Thymus (tissue), 11 donors: ENCODE data around the gene LDLRAD3. TPM values are rescaled to one million over a fixed set of nuclear protein-coding genes. Genes with fewer than 3 reads are reported as not detected.

ENCODE experiments used
- DNase-seq, 9 donors: peaks; one replicate each; pipeline ENCODE4 v3.0.0-alpha.2; 2013; ENCODE audit warnings: low spot score in 9 of 9, low read depth in 6 of 9, missing footprints in 1 of 9
- H3K27ac ChIP-seq, 2 donors: one replicate each; pipeline ENCODE4 v1.5.1; 2013; ENCODE audit warnings: control low read depth in 1 of 2, low read depth in 1 of 2, low read length in 1 of 2, mild to moderate bottlenecking in 1 of 2, moderate library complexity in 1 of 2
- H3K27me3 ChIP-seq, 2 donors: one replicate each; pipeline ENCODE4 v1.5.1; 2013; ENCODE audit warnings: low read length in 1 of 2; ENCODE audit not compliant: control insufficient read depth in 2 of 2, insufficient read depth in 1 of 2
- H3K36me3 ChIP-seq, 2 donors: one replicate each; pipeline ENCODE4 v1.5.1; 2013; ENCODE audit warnings: low read length in 1 of 2, mild to moderate bottlenecking in 1 of 2, moderate library complexity in 1 of 2; ENCODE audit not compliant: control insufficient read depth in 2 of 2, insufficient read depth in 2 of 2
- H3K4me1 ChIP-seq, 2 donors: one replicate each; pipeline ENCODE4 v1.5.1; 2013; ENCODE audit warnings: low read length in 2 of 2; ENCODE audit not compliant: control insufficient read depth in 2 of 2, insufficient read depth in 2 of 2
- H3K4me3 ChIP-seq, 2 donors: one replicate each; pipeline ENCODE4 v1.5.1; 2013; ENCODE audit warnings: low read length in 2 of 2, control low read depth in 1 of 2, mild to moderate bottlenecking in 1 of 2
- H3K9me3 ChIP-seq, 2 donors: one replicate each; pipeline ENCODE4 v1.5.1; 2013; ENCODE audit warnings: low read length in 1 of 2, mild to moderate bottlenecking in 1 of 2; ENCODE audit not compliant: control insufficient read depth in 2 of 2, insufficient read depth in 1 of 2
- WGBS: extraction: QIAGEN DNeasy Blood & Tissue Kit; methylation state at CpG from one replicate; pipeline ENCODE4 v1.1.7; 2013; 5-methylcytosine and 5-hydroxymethylcytosine counted together
- polyA plus RNA-seq: library from polyadenylated mRNA; stranded (reverse); fragments of 200-250 nt; gene quantifications from one replicate; pipeline ENCODE4 v1.2.3, GENCODE V29; 2013
- total RNA-seq: library from RNA; stranded (reverse); fragments of 120-200 nt; gene quantifications from one replicate; pipeline ENCODE4 v1.2.4, GENCODE V29; 2013
- donor health status: healthy.

The LDLRAD3 gene
- total and polyA plus RNA-seq, 2 donors = 2.1 to 6.9 TPM

- no peaks in the 10 kb centered on the region for H3K4me1 ChIP-seq
- H3K9me3 ChIP-seq = no peaks in the 10 kb centered on the region
- DNase-seq = no peak
- H3K27ac ChIP-seq = no peak overlapping the region
- WGBS = 95% methylated on average over 3 of the region's 3 CpGs
- H3K36me3 ChIP-seq = no peaks in the 10 kb centered on the region
- H3K4me3 ChIP-seq = no peak overlapping the region
- no peaks in the 10 kb centered on the region for H3K27me3 ChIP-seq
Observed at GRCh38 chr11:35933320-35933871, 10.5 kb upstream of the LDLRAD3 start.

DNA sequence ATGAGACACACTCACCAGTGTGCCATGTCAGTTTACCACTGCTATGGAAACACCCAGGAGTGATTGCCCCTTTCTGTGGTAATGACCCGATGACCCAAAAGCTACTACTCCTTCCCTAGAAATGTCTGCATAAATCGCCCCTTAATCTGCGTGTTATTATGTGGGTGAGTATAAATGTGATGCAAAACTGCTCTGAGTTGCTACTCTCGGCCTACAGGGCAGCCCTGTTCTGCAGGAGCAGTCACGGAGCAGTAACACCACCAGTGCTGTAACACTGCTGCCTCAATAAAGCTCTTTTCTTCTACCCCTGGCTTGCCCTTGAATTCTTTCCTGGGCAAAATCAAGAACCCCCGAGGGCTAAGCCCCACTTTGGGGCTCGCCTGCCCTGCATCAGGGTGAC, 9.6 kb upstream of the LDLRAD3 start:
- Histone ChIP-seq H3K36me3 (no peaks in the 10 kb centered on the region), H3K9me3 (no peaks in the 10 kb centered on the region), H3K27me3 (no peaks in the 10 kb centered on the region), H3K4me3 (no peak overlapping the region), H3K4me1 (no peaks in the 10 kb centered on the region), H3K27ac (no peak overlapping the region)
- no peak for DNase-seq
- 78% methylated on average over 7 of the region's 7 CpGs for WGBS

- no peak for DNase-seq
- Histone ChIP-seq H3K4me3 (no peak overlapping the region), H3K27ac (no peak overlapping the region), H3K36me3 (no peaks in the 10 kb centered on the region), H3K4me1 (no peaks in the 10 kb centered on the region), H3K27me3 (no peaks in the 10 kb centered on the region), H3K9me3 (no peaks in the 10 kb centered on the region)
- 91% methylated on average over 4 of the region's 4 CpGs for WGBS
Observed at GRCh38 chr11:35934981-35935380, 8.9 kb upstream of the LDLRAD3 start.

- no peak overlapping the region for H3K27ac ChIP-seq
- DNase-seq = no peak
- no peak overlapping the region for H3K4me3 ChIP-seq
- no peaks in the 10 kb centered on the region for H3K4me1 ChIP-seq
- no peaks in the 10 kb centered on the region for H3K36me3 ChIP-seq
- H3K27me3 ChIP-seq = no peaks in the 10 kb centered on the region
- H3K9me3 ChIP-seq = no peaks in the 10 kb centered on the region
- WGBS = 75% methylated on average over 1 of the region's 1 CpG
Observed at GRCh38 chr11:35935390-35935789, 8.5 kb upstream of the LDLRAD3 start.

DNA sequence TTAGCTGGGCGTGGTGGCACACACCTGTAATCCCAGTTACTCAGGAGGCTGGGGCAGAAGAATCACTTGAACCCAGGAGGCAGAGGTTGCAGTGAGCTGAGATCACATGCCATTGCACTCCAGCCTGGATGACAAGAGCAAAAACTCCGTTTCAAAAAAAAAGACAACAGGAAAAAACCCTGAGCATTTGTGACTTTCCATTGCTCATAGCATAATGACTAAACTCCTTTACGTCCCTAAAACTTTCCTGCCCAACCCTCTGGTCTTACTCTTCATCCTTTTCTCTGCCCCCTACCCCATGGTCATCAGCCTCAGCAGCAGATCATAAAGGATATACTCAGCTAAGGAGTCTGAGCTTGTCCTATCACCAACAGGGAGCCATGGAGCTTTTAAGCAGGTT, 6.8 kb upstream of the LDLRAD3 start:
- DNase-seq = no peak
- H3K4me3 ChIP-seq = no peak overlapping the region
- H3K27me3 ChIP-seq = peaks cover 0 to 6% of the 10 kb centered on the region in 2 donors
- no peak overlapping the region for H3K27ac ChIP-seq
- WGBS = 62% methylated on average over 3 of the region's 3 CpGs
- no peaks in the 10 kb centered on the region for H3K4me1 ChIP-seq
- H3K36me3 ChIP-seq = no peaks in the 10 kb centered on the region
- no peaks in the 10 kb centered on the region for H3K9me3 ChIP-seq

DNA sequence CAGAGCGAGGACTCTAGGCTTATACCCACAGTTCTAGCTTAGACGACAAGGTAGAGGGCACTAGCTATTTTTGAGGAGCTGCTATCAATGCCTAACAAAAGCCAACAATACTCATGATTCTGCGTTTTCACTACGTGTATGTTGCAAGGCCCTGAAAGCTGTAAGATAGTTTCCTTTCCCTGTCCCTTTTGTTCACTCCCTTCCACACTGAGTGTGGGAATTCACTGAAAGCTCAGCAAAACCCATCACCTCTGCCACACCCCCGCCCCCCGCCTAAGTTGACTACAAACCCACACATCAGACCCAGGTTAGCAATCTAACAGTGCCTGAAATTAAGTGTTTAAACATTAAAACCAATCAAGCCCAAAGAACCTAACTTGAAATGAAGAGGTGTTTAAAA, 6.2 kb upstream of the LDLRAD3 start:
- Histone ChIP-seq H3K36me3 (no peaks in the 10 kb centered on the region), H3K27me3 (peaks cover under 1 to 11% of the 10 kb centered on the region in 2 donors), H3K27ac (no peak overlapping the region), H3K9me3 (no peaks in the 10 kb centered on the region), H3K4me3 (no peak overlapping the region), H3K4me1 (no peaks in the 10 kb centered on the region)
- DNase-seq = no peak
- 91% methylated on average over 6 of the region's 6 CpGs for WGBS

- no peak overlapping the region for H3K27ac ChIP-seq
- WGBS = 96% methylated on average over 9 of the region's 9 CpGs
- DNase-seq = no peak
- H3K4me3 ChIP-seq = no peak overlapping the region
- no peaks in the 10 kb centered on the region for H3K36me3 ChIP-seq
- no peaks in the 10 kb centered on the region for H3K4me1 ChIP-seq
- H3K9me3 ChIP-seq = no peaks in the 10 kb centered on the region
- peaks cover 6 to 16% of the 10 kb centered on the region in 2 donors for H3K27me3 ChIP-seq
Observed at GRCh38 chr11:35938231-35938630, 5.6 kb upstream of the LDLRAD3 start.

DNA sequence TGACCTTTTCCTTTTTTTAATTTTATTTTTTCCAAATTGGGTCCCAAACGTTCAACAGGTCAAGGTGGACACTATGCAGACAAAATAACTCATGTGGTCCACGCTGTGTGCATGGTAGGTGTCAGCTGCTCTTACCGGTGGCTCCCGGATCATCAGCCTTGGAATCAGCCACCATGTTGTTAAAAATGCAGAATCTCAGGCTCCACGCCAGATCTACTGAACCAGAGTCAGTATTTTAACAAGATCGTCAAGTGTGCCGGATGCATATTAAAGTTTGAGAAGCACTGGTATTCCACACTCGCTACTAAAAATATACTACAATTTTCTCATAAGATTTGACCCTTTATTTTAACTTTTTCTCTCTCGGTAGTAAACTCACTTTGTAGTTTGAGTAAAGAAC, 553 bp upstream of the LDLRAD3 start:
- peak overlapping the region; percentile 38 to 57 for H3K4me3 ChIP-seq
- H3K27me3 ChIP-seq = peaks cover 23 to 40% of the 10 kb centered on the region in 2 donors
- H3K27ac ChIP-seq = peak overlapping the region in 1 of 2 donors; percentile 0
- no peak for DNase-seq
- H3K36me3 ChIP-seq = no peaks in the 10 kb centered on the region
- peaks cover 0 to 6% of the 10 kb centered on the region in 2 donors for H3K4me1 ChIP-seq
- no peaks in the 10 kb centered on the region for H3K9me3 ChIP-seq
- 23% methylated on average over 9 of the region's 9 CpGs for WGBS

DNA sequence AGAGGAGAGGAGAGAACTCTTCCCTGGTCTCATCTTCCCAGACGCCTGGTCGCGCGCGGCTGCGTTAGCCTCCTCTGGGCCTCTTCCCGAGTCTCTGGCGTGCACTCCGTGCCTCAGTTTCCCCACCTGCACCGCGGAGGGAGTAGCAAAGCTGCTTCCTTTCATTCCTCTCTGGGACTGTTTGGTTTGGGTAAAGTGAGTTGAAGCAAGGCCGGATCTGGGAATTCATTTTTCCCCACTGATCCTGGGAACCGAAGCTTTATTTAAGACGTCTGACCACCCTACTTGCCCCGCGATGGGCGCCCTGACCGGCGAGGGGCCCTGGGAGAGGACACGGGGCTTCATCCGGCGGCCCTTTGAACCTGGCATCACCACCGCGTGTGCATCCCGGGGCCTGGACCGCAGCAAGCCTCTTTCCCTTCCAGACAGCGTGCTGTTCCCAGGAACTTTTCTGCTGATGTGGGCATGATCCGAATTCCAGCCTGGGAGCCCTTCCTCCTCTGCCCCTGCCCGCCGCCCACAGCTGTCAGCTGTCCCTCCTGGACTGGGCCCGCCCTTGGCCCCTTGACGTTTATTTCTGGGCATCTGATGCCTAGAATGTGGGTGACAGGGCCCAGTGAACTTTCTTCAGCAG, 758 bp downstream of the LDLRAD3 start:
- no peak for DNase-seq
- Histone ChIP-seq H3K27me3 (peaks cover 23 to 40% of the 10 kb centered on the region in 2 donors), H3K4me1 (peaks cover 0 to 6% of the 10 kb centered on the region in 2 donors), H3K9me3 (no peaks in the 10 kb centered on the region), H3K4me3 (peak overlapping the region; percentile 26 to 57), H3K27ac (no peak overlapping the region), H3K36me3 (no peaks in the 10 kb centered on the region)
- WGBS = 49% methylated on average over 32 of the region's 32 CpGs
